Measurements from ENCODE around the gene CYP4F8. TPM values are rescaled to one million over a fixed set of nuclear protein-coding genes. Genes with fewer than 3 reads are reported as not detected.

Gene CYP4F8
- total RNA-seq, 1 donor from 2014 or later = not detected

Other genes starting within 250 kb of the CYP4F8 start
- 12.8 and 13.9 TPM in 2 replicates for gene AKAP8, start 235.4 kb upstream of the CYP4F8 start, total RNA-seq
- 33.0 and 41.5 TPM in 2 replicates for gene AKAP8L, start 196.2 kb upstream of the CYP4F8 start, total RNA-seq
- gene WIZ, start 165.3 kb upstream of the CYP4F8 start, total RNA-seq = 4.4 and 9.2 TPM in 2 replicates
- gene RASAL3, start 150.7 kb upstream of the CYP4F8 start, total RNA-seq = 14.4 and 14.8 TPM in 2 replicates
- not detected in 2 replicates for gene PGLYRP2, start 135.7 kb upstream of the CYP4F8 start, total RNA-seq
- gene CYP4F22, start 106.7 kb upstream of the CYP4F8 start, total RNA-seq = not detected in 2 replicates
- gene CYP4F3, start 25.7 kb downstream of the CYP4F8 start, total RNA-seq = not detected in 2 replicates
- not detected in 2 replicates for gene CYP4F12, start 57.9 kb downstream of the CYP4F8 start, total RNA-seq
- not detected in 2 replicates for gene OR10H2, start 112.8 kb downstream of the CYP4F8 start, total RNA-seq
- gene OR10H3, start 122.8 kb downstream of the CYP4F8 start, total RNA-seq = not detected in 2 replicates
- not detected in 2 replicates for gene OR10H5, start 172.4 kb downstream of the CYP4F8 start, total RNA-seq
- gene OR10H1, start 200.4 kb downstream of the CYP4F8 start, total RNA-seq = not detected in 2 replicates

Measured in dermis microvascular lymphatic vessel endothelial cell (primary cell).